NB4 (cell line): ENCODE results near the gene NSG1.

Experiments
- MAX ChIP-seq: IDR thresholded peaks from 2 replicates; pipeline ENCODE4 v1.6.1; 2011; ENCODE audit warnings: low read depth, low read length
- MYC ChIP-seq: IDR thresholded peaks from 2 replicates; pipeline ENCODE4 v1.6.1; 2011; ENCODE audit warnings: low read depth, low read length
- POLR2A ChIP-seq: IDR thresholded peaks from 2 replicates; pipeline ENCODE4 v1.6.1; 2011; ENCODE audit warnings: mild to moderate bottlenecking; ENCODE audit not compliant: insufficient read length; ENCODE audit errors: extremely low read depth
- TF ChIP-seq, protein P1 (sequence below): IDR thresholded peaks from one replicate; pipeline ENCODE4 v1.5.1; 2012; ENCODE audit warnings: low read depth, low read length

DNA sequence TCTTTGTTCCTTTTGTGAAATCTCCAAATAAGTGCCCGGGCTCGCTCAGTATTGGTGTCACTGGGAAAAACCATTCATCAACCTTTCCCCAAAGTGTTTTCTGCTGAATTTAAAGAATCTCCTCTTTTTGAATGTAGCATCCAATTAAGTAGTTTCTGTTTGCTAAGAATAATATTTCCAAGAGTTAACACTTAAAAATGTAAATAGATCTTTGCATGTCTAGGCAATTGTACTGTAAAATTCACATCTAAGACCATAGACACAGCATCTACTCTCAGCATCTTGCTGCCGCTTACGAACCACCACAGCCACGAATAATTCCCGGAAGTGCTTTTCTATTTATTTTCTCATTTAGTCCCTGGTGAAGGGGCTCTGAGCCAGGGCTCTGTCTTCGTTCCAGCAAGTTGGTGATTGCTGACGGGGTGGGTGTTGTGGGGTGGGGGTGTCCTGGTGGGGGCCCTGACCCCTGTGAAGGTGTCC, 1.4 kb downstream of the NSG1 start:
- TF ChIP-seq POLR2A (no peak), MAX (no peak), MYC (no peak)
- TF ChIP-seq, protein P1, sequence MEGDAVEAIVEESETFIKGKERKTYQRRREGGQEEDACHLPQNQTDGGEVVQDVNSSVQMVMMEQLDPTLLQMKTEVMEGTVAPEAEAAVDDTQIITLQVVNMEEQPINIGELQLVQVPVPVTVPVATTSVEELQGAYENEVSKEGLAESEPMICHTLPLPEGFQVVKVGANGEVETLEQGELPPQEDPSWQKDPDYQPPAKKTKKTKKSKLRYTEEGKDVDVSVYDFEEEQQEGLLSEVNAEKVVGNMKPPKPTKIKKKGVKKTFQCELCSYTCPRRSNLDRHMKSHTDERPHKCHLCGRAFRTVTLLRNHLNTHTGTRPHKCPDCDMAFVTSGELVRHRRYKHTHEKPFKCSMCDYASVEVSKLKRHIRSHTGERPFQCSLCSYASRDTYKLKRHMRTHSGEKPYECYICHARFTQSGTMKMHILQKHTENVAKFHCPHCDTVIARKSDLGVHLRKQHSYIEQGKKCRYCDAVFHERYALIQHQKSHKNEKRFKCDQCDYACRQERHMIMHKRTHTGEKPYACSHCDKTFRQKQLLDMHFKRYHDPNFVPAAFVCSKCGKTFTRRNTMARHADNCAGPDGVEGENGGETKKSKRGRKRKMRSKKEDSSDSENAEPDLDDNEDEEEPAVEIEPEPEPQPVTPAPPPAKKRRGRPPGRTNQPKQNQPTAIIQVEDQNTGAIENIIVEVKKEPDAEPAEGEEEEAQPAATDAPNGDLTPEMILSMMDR = no peak
